Transverse colon (tissue), 4 donors: Measurements from ENCODE around the gene TOMM20. TPM values are rescaled to one million over a fixed set of nuclear protein-coding genes. Genes with fewer than 3 reads are reported as not detected.
"Not testable (repeated sequence)": the region's sequence is repeated elsewhere in the genome, so short reads cannot be mapped to it uniquely, and the experiment has no call there.

Experiments used
- DNase-seq: peaks from one replicate; pipeline ENCODE4 v3.0.0-alpha.2; 2019
- H3K27ac ChIP-seq, 4 donors: fragments of 200-600 bp; sonication (generic); 2 replicates each; pipeline ENCODE4 v1.5.1; 2016 to 2018; ENCODE audit warnings: inconsistent platforms in 4 of 4
- H3K27me3 ChIP-seq: fragments of 200-600 bp; sonication (generic); 2 replicates; pipeline ENCODE4 v1.5.1; 2017; ENCODE audit warnings: inconsistent platforms
- H3K36me3 ChIP-seq, 4 donors: fragments of 200-600 bp; sonication (generic); 2 replicates each; pipeline ENCODE4 v1.5.1; 2017 to 2019; ENCODE audit warnings: inconsistent platforms in 4 of 4
- H3K4me1 ChIP-seq, 4 donors: fragments of 200-600 bp; sonication (generic); 2 replicates each; pipeline ENCODE4 v1.5.1; 2017 to 2020; ENCODE audit warnings: inconsistent platforms in 4 of 4
- H3K4me3 ChIP-seq, 4 donors: fragments of 200-600 bp; sonication (generic); 1 replicate in 1 of 4; 2 replicates in 3 of 4; pipeline versions ENCODE4 v1.5.1 to v1.6.1; 2017 to 2019; ENCODE audit warnings: inconsistent platforms in 4 of 4
- H3K9me3 ChIP-seq, 2 donors: fragments of 200-600 bp; sonication (generic); 2 replicates each; pipeline ENCODE4 v1.5.1; 2017 to 2019; ENCODE audit warnings: inconsistent platforms in 2 of 2
- CTCF ChIP-seq, 5 experiments: fragments of 200-600 bp in 3 of 5; fragments of 450-650 bp in 2 of 5; sonication (generic) in 3 of 5; IDR thresholded peaks; 1 replicate in 2 of 5; 2 replicates in 3 of 5; pipeline ENCODE4 v1.5.1; 2016 to 2017; ENCODE audit warnings: antibody characterized with exemption in 5 of 5, inconsistent platforms in 3 of 5, mild to moderate bottlenecking in 2 of 5, moderate library complexity in 1 of 5
- EP300 ChIP-seq: sonication (generic); formaldehyde crosslinking; IDR thresholded peaks from one replicate; pipeline ENCODE4 v1.6.1; 2017; ENCODE audit warnings: antibody characterized with exemption, low read depth
- POLR2A ChIP-seq: fragments of 450-650 bp; IDR thresholded peaks from one replicate; pipeline ENCODE4 v1.6.1; 2016; ENCODE audit warnings: antibody characterized with exemption, mild to moderate bottlenecking, moderate library complexity
- POLR2AphosphoS5 ChIP-seq, 3 donors: sonication (generic); formaldehyde crosslinking; IDR thresholded peaks; one replicate each; pipeline ENCODE4 v1.6.1; 2016; ENCODE audit warnings: antibody characterized with exemption in 3 of 3
- WGBS, 2 donors: methylation state at CpG; one replicate each; pipeline ENCODE4 v1.1.5; 2018; ENCODE audit warnings: low coverage in 1 of 2; 5-methylcytosine and 5-hydroxymethylcytosine counted together
- in situ Hi-C, 4 donors: fragments of 200-750 bp; cut with MboI; loops; one replicate each; pipeline versions ENCODE4 v1.15.0 to v1.15.1; 2017; ENCODE audit warnings: low sequenced_read_pairs in 3 of 4, low pct_ligation_motif_present in 1 of 4, low pct_unique_long_range_greater_than_20kb in 1 of 4
- intact Hi-C: fragments of 100-400 bp; cut with DNase I; formaldehyde crosslinking; loops from one replicate; pipeline ENCODE4 v1.15.1; 2023; ENCODE audit warnings: low total_unique reads
- total RNA-seq, 4 donors: library from RNA; depleted of rRNA; stranded (reverse); fragments of >200 nt; gene quantifications; one replicate each; pipeline ENCODE4 v1.1.0, GENCODE V29; 2016

TOMM20 gene
- total RNA-seq, 4 donors from 2014 or later, result 16.9 to 72.9 (median 54.5) TPM

GRCh38 chr1:235090406-235091069 lies 38.1 kb downstream of the TOMM20 start:
- Histone ChIP-seq H3K4me1 (peaks cover 9 to 13% (median 11%) of the 10 kb centered on the region in 4 donors), H3K36me3 (no peaks in the 10 kb centered on the region), H3K27me3 (no peaks in the 10 kb centered on the region), H3K9me3 (no peaks in the 10 kb centered on the region), H3K27ac (peak overlapping the region in 1 of 4 donors; percentile 28), H3K4me3 (no peak overlapping the region)
- no peak for DNase-seq
- intact Hi-C loops (loop anchor here (5.0 kb wide), 1 partner anchor 373 kb away; no protein-coding TSS in a partner anchor), in situ Hi-C loops (loop anchor here in 3 of 4 donors (5.0 to 10.0 kb wide), 2 partner anchors 324 to 593 kb away; no protein-coding TSS in a partner anchor)
- 73% methylated on average over 20 of the region's 20 CpGs; no CpG with 5 or more reads in 1 of the 2 donors for WGBS, 2 donors
- no peak for TF ChIP-seq POLR2AphosphoS5 (IDR thresholded peaks at IDR 0.05)
- TF ChIP-seq CTCF (IDR thresholded peaks at IDR 0.05), result no peak
- no peak for TF ChIP-seq EP300
- TF ChIP-seq POLR2A, result no peak

- in situ Hi-C loops, result loop anchor here (10.0 kb wide), 6 partner anchors 104 to 594 kb away; no protein-coding TSS in a partner anchor
- intact Hi-C loops, result no loop called here
- DNase-seq, result no peak
- Histone ChIP-seq H3K27ac (no peak overlapping the region), H3K4me3 (no peak overlapping the region), H3K9me3 (no peaks in the 10 kb centered on the region), H3K36me3 (no peaks in the 10 kb centered on the region), H3K27me3 (no peaks in the 10 kb centered on the region), H3K4me1 (peaks cover 11 to 14% (median 13%) of the 10 kb centered on the region in 4 donors)
- no peak for TF ChIP-seq POLR2AphosphoS5 (IDR thresholded peaks at IDR 0.05)
- no peak for TF ChIP-seq EP300
- TF ChIP-seq POLR2A, result no peak
- WGBS, 2 donors, result 90 to 98% methylated on average over 5 to 7 of the region's 7 CpGs
Observed at GRCh38 chr1:235088907-235089306, 39.7 kb downstream of the TOMM20 start.

GRCh38 chr1:235088430-235088829 lies 40.2 kb downstream of the TOMM20 start:
- in situ Hi-C loops, result loop anchor here (10.0 kb wide), 6 partner anchors 104 to 594 kb away; no protein-coding TSS in a partner anchor
- DNase-seq, result no peak
- H3K27me3 ChIP-seq, result no peaks in the 10 kb centered on the region
- peaks cover 12 to 15% (median 14%) of the 10 kb centered on the region in 4 donors for H3K4me1 ChIP-seq
- intact Hi-C loops, result no loop called here
- TF ChIP-seq EP300 (no peak), POLR2AphosphoS5 (IDR thresholded peaks at IDR 0.05) (no peak), POLR2A (no peak), CTCF (IDR thresholded peaks at IDR 0.05) (no peak)
- H3K9me3 ChIP-seq, result no peaks in the 10 kb centered on the region
- no peak overlapping the region for H3K27ac ChIP-seq
- no peak overlapping the region for H3K4me3 ChIP-seq
- WGBS, 2 donors, result 91 to 100% methylated on average over 3 to 6 of the region's 6 CpGs
- H3K36me3 ChIP-seq, result no peaks in the 10 kb centered on the region

- 90 to 93% methylated on average over 3 to 6 of the region's 6 CpGs for WGBS, 2 donors
- in situ Hi-C loops (loop anchor here (10.0 kb wide), 6 partner anchors 103 to 593 kb away; no protein-coding TSS in a partner anchor), intact Hi-C loops (no loop called here)
Observed at GRCh38 chr1:235087906-235088305, 40.7 kb downstream of the TOMM20 start.

GRCh38 chr1:235085411-235086117 lies 43.1 kb downstream of the TOMM20 start:
- H3K4me1 ChIP-seq, result peaks cover 15 to 35% (median 28%) of the 10 kb centered on the region in 4 donors
- WGBS, 2 donors, result 75 to 88% methylated on average over 4 to 12 of the region's 12 CpGs
- H3K27ac ChIP-seq, result peak overlapping the region in 1 of 4 donors; percentile 29
- H3K36me3 ChIP-seq, H3K27me3 ChIP-seq, H3K4me3 ChIP-seq, H3K9me3 ChIP-seq, DNase-seq: not testable (repeated sequence)
- in situ Hi-C loops (loop anchor here (10.0 kb wide), 6 partner anchors 101 to 591 kb away; no protein-coding TSS in a partner anchor), intact Hi-C loops (loop anchor here (1.0 kb wide), 1 partner anchor 16 kb away; no protein-coding TSS in a partner anchor)

More at GRCh38 chr1:235087906-235088305, 40.7 kb downstream of the TOMM20 start:
- H3K4me1 ChIP-seq, result peaks cover 12 to 15% (median 14%) of the 10 kb centered on the region in 4 donors
- TF ChIP-seq CTCF (IDR thresholded peaks at IDR 0.05), result no peak
- TF ChIP-seq EP300, result no peak
- TF ChIP-seq POLR2A, result no peak
- no peak for TF ChIP-seq POLR2AphosphoS5 (IDR thresholded peaks at IDR 0.05)
- H3K4me3 ChIP-seq, result no peak overlapping the region
- no peaks in the 10 kb centered on the region for H3K36me3 ChIP-seq
- no peaks in the 10 kb centered on the region for H3K27me3 ChIP-seq
- no peak overlapping the region for H3K27ac ChIP-seq
- no peaks in the 10 kb centered on the region for H3K9me3 ChIP-seq
- DNase-seq, result no peak

GRCh38 chr1:235080788-235081187 lies 47.8 kb downstream of the TOMM20 start:
- intact Hi-C loops (loop anchor here (5.0 kb wide), 2 partner anchors 468 to 583 kb away; partner anchors contain the start of gene IRF2BP2), in situ Hi-C loops (loop anchor here (5.0 to 10.0 kb wide), 9 partner anchors 96 to 586 kb away; partner anchors contain the start of gene IRF2BP2 (in 1 of the 4))
- not testable (repeated sequence) for H3K27me3 ChIP-seq, H3K4me3 ChIP-seq, H3K36me3 ChIP-seq, H3K9me3 ChIP-seq, DNase-seq
- peaks cover 34 to 66% (median 50%) of the 10 kb centered on the region in 4 donors for H3K4me1 ChIP-seq
- peak overlapping the region; percentile 87 to 91 (median 90) for H3K27ac ChIP-seq
- 95 to 98% methylated on average over 5 of the region's 5 CpGs for WGBS, 2 donors

GRCh38 chr1:235080297-235080657 lies 48.4 kb downstream of the TOMM20 start:
- intact Hi-C loops (loop anchor here (5.0 kb wide), 2 partner anchors 468 to 583 kb away; partner anchors contain the start of gene IRF2BP2), in situ Hi-C loops (loop anchor here (5.0 to 10.0 kb wide), 9 partner anchors 95 to 585 kb away; partner anchors contain the start of gene IRF2BP2 (in 1 of the 4))
- not testable (repeated sequence) for DNase-seq, H3K9me3 ChIP-seq, H3K36me3 ChIP-seq, H3K4me3 ChIP-seq, H3K27me3 ChIP-seq
- WGBS, 2 donors, result 71 to 72% methylated on average over 4 of the region's 4 CpGs
- Histone ChIP-seq H3K4me1 (peaks cover 39 to 71% (median 55%) of the 10 kb centered on the region in 4 donors), H3K27ac (peak overlapping the region; percentile 87 to 91 (median 90))
